K562 (cell line): Measurements from ENCODE around the gene RESP18. TPM values are rescaled to one million over a fixed set of nuclear protein-coding genes. Genes with fewer than 3 reads are reported as not detected.

Source experiments
- ATAC-seq: fragments of 200-7000 bp; cut with Tn5 transposase; 3 replicates; pipeline ENCODE4 v1.9.1; 2020; ENCODE audit warnings: moderate library complexity
- BruUV-seq: library from RNA; stranded (reverse); fragments of 400-500 nt; replicated peaks from 2 replicates; lab custom pipeline; 2021; lab: Mats Ljungman, UMichigan
- CTCF ChIA-PET: fragments of 300-600 bp; formaldehyde crosslinking; extraction: SDS; loops from one replicate; lab custom pipeline; 2021; ENCODE audit warnings: low intra/inter-chr PET ratio; lab: Yijun Ruan, JAX
- POLR2A ChIA-PET: fragments of 300-600, 350-650 bp; sonication (Branson Sonifier 250); formaldehyde crosslinking; extraction: SDS; loops from one replicate; lab custom pipeline; 2021; ENCODE audit warnings: antibody characterized with exemption, inconsistent platforms; lab: Yijun Ruan, JAX
- DNase-seq, 4 experiments: peaks; one replicate each; pipeline versions ENCODE4 v3.0.0 to v3.0.0-alpha.2; 2011 to 2018; ENCODE audit warnings: low spot score in 3 of 4, mixed read lengths in 3 of 4; ENCODE audit errors: extremely low read depth in 1 of 4
- FAIRE-seq: peaks from 2 replicates; lab custom pipeline; 2011; peaks lifted over from hg19 to GRCh38; lab: Jason Lieb, UNC
- H2AFZ ChIP-seq: 2 replicates; pipeline ENCODE4 v1.6.0; 2011; ENCODE audit warnings: low read depth, low read length, control low read depth, inconsistent platforms
- H3K27ac ChIP-seq: fragments of 200-600 bp; 3 replicates; pipeline ENCODE4 v1.8.0; 2011; ENCODE audit warnings: low read depth, mild to moderate bottlenecking, control low read depth, inconsistent platforms, low read length, moderate library complexity, mixed read lengths; ENCODE audit errors: extremely low read depth
- H3K27me3 ChIP-seq, 2 experiments: fragments of 300-600 bp in 1 of 2; 2 replicates in 1 of 2; 3 replicates in 1 of 2; pipeline versions ENCODE4 v1.6.0 to v1.8.0; 2011; ENCODE audit warnings: inconsistent platforms in 2 of 2, low read length in 2 of 2, mild to moderate bottlenecking in 1 of 2, mixed read lengths in 1 of 2, moderate library complexity in 1 of 2; ENCODE audit not compliant: control insufficient read depth in 2 of 2, insufficient read depth in 2 of 2
- H3K36me3 ChIP-seq: fragments of 300-600 bp; 3 replicates; pipeline ENCODE4 v1.8.0; 2011; ENCODE audit warnings: mild to moderate bottlenecking, low read length, inconsistent platforms; ENCODE audit not compliant: control insufficient read depth, insufficient read depth
- H3K4me1 ChIP-seq, 2 experiments: fragments of 200-600 bp in 1 of 2; replicated peaks in 1 of 2; 2 replicates in 1 of 2; 3 replicates in 1 of 2; pipeline versions ENCODE4 v1.5.1 to v1.8.0; 2011; ENCODE audit warnings: inconsistent platforms in 2 of 2, low read length in 2 of 2, mild to moderate bottlenecking in 1 of 2, mixed read lengths in 1 of 2, moderate library complexity in 1 of 2; ENCODE audit not compliant: control insufficient read depth in 2 of 2, insufficient read depth in 2 of 2
- H3K4me2 ChIP-seq: 2 replicates; pipeline ENCODE4 v1.6.1; 2011; ENCODE audit warnings: low read length, control low read depth, inconsistent platforms, mixed read lengths; ENCODE audit not compliant: insufficient read depth
- H3K4me3 ChIP-seq: fragments of 200-600 bp; sonication (generic), shearing (Covaris generic); 2 replicates; pipeline ENCODE4 v1.5.1; 2016; ENCODE audit warnings: control low read depth, inconsistent platforms
- H3K79me2 ChIP-seq: fragments of 200-600 bp; 3 replicates; pipeline ENCODE4 v1.8.0; 2011; ENCODE audit warnings: low read length, inconsistent platforms; ENCODE audit not compliant: control insufficient read depth, insufficient read depth
- H3K9ac ChIP-seq, 2 experiments: 2 replicates each; pipeline versions ENCODE4 v1.6.0 to v1.6.1; 2011; ENCODE audit warnings: low read depth in 2 of 2, low read length in 2 of 2, control low read depth in 1 of 2, inconsistent platforms in 1 of 2, mild to moderate bottlenecking in 1 of 2, mixed read lengths in 1 of 2; ENCODE audit not compliant: insufficient read depth in 1 of 2
- H3K9me1 ChIP-seq: one replicate; pipeline ENCODE4 v1.6.0; 2011; ENCODE audit warnings: inconsistent platforms, mild to moderate bottlenecking, low read length, moderate library complexity; ENCODE audit not compliant: control insufficient read depth, insufficient read depth
- H3K9me3 ChIP-seq: replicated peaks from 2 replicates; pipeline ENCODE4 v1.5.1; 2011; ENCODE audit warnings: low read depth, low read length, inconsistent platforms; ENCODE audit not compliant: control insufficient read depth, insufficient read depth
- H4K20me1 ChIP-seq: replicated peaks from 2 replicates; pipeline ENCODE4 v1.6.1; 2011; ENCODE audit warnings: low read length, inconsistent platforms, mixed read lengths; ENCODE audit not compliant: control insufficient read depth, insufficient read depth
- GATAD2A ChIP-seq: fragments of 450-650 bp; IDR thresholded peaks from 2 replicates; pipeline ENCODE4 v1.6.1; 2017
- ILF3 ChIP-seq: fragments of 450-650 bp; IDR thresholded peaks from 2 replicates; pipeline ENCODE4 v1.6.1; 2018; ENCODE audit warnings: antibody characterized with exemption, mild to moderate bottlenecking, moderate library complexity, borderline replicate concordance
- L3MBTL2 ChIP-seq: fragments of 450-650 bp; IDR thresholded peaks from 2 replicates; pipeline ENCODE4 v1.6.1; 2016; ENCODE audit warnings: mild to moderate bottlenecking, moderate library complexity
- POLR2A ChIP-seq: fragments of 450-650 bp; conservative IDR thresholded peaks from 2 replicates; pipeline ENCODE4 v1.6.1; 2016
- SMC3 ChIP-seq: conservative IDR thresholded peaks from 2 replicates; pipeline ENCODE4 v1.6.1; 2011; ENCODE audit warnings: low read depth, low read length, improper control_type of control experiment; ENCODE audit not compliant: insufficient read depth
- TCF15 ChIP-seq: fragments of 250-450 bp; sonication (Bioruptor Pico); IDR thresholded peaks from 2 replicates; pipeline ENCODE4 v1.8.0; 2022; ENCODE audit warnings: moderate library complexity, mild to moderate bottlenecking, inconsistent platforms
- THRAP3 ChIP-seq: fragments of 450-650 bp; IDR thresholded peaks from 2 replicates; pipeline ENCODE4 v1.6.1; 2016; ENCODE audit warnings: mild to moderate bottlenecking, inconsistent platforms, borderline replicate concordance
- TRIM28 ChIP-seq: fragments of 450-650 bp; IDR thresholded peaks from 2 replicates; pipeline ENCODE4 v1.6.1; 2017
- ZNF324 ChIP-seq: fragments of 250-450 bp; sonication (Bioruptor Pico); IDR thresholded peaks from 2 replicates; pipeline ENCODE4 v1.4.0; 2020; ENCODE audit warnings: mild to moderate bottlenecking
- ZNF57 ChIP-seq: fragments of 450-650 bp; formaldehyde crosslinking; IDR thresholded peaks from 2 replicates; pipeline ENCODE4 v1.4.0; 2020; ENCODE audit warnings: mild to moderate bottlenecking, moderate library complexity
- ZNF668 ChIP-seq: fragments of 250-450 bp; sonication (Bioruptor Pico); IDR thresholded peaks from 2 replicates; pipeline ENCODE4 v1.8.0; 2022; ENCODE audit warnings: mild to moderate bottlenecking, inconsistent platforms
- ZNF766 ChIP-seq: fragments of 200-800 bp; sonication (Bioruptor generic); conservative IDR thresholded peaks from 2 replicates; pipeline ENCODE4 v1.6.1; 2016; ENCODE audit warnings: missing genetic modification characterization, missing compliant biosample characterization
- WGBS: fragments of 100-300 bp; shearing (Covaris generic); methylation state at CpG from one replicate; pipeline ENCODE4 v1.1.6; 2016; ENCODE audit warnings: low coverage, mixed read lengths; ENCODE audit not compliant: insufficient coverage; ENCODE audit errors: missing lambda C conversion rate; 5-methylcytosine and 5-hydroxymethylcytosine counted together
- in situ Hi-C: fragments of 300-500 bp; cut with MboI; formaldehyde crosslinking; loops from 4 replicates; pipeline ENCODE4 v1.15.0; 2018; ENCODE audit warnings: inconsistent platforms, mixed read lengths
- intact Hi-C: fragments of 100-400 bp; cut with micrococcal nuclease; formaldehyde crosslinking; loops from 2 replicates; pipeline ENCODE4 v1.14.2; 2022
- polyA plus RNA-seq, 8 experiments: library from polyadenylated mRNA; depleted of rRNA in 4 of 8; stranded (reverse) in 5 of 8; unstranded in 3 of 8; fragments of >200 nt; fragmentation: Nextera tagmentation in 2 of 8; fragmentation: Illumina TruSeq in 1 of 8; extraction: Ambion mirVana in 2 of 8; extraction: Trizol in 1 of 8; gene quantifications; 2 replicates each; pipeline versions ENCODE4 v1.2.1 to v1.2.3, GENCODE V29; 2011 to 2014; ENCODE audit warnings: inconsistent platforms in 1 of 8, missing spikeins in 1 of 8
- total RNA-seq, 7 experiments: library from RNA; depleted of rRNA in 6 of 7; stranded (reverse); fragments of >200 nt in 6 of 7; fragmentation: Illumina TruSeq in 2 of 7; extraction: Trizol in 2 of 7; gene quantifications; 2 replicates each; pipeline versions ENCODE4 v1.2.1 to v1.2.3, GENCODE V29; 2011 to 2021; ENCODE audit warnings: low replicate concordance in 1 of 7
- TF ChIP-seq, protein P1 (sequence below): sonication (generic); formaldehyde crosslinking; IDR thresholded peaks from 2 replicates; pipeline ENCODE4 v1.8.1; 2022; ENCODE audit warnings: missing genetic modification reagents

RESP18 gene
- total and polyA plus RNA-seq, 9 of the 15 experiments (the other 6 are each of a cell fraction or from before 2014, with no cell fraction given) = not detected

- TF ChIP-seq TRIM28 (no peak), L3MBTL2 (no peak)
These were observed 40.5 kb downstream of the RESP18 start (continued) for GRCh38 chr2:219291910-219292490.

DNA sequence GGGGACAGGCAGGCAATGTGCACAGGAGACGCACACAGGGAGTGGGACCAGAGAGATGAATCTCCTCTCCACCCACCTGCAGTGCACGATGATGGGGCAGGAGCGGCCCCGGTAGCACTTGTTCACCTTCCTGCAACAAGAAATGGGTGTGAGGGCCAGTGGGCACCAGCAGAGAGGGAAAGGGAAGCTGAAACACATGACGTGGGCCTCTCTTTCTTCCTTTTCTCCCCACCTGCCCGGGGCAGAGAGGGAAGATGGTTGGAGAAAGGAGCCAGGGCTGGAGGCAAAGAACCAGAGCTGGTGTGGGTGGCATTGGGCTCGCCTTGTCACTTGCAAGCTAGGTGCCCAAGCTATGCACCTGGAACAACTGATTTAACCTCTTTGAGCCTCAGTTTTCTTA, 41.1 kb downstream of the RESP18 start:
- Histone ChIP-seq H3K9me3 (no peaks in the 10 kb centered on the region), H3K9me1 (no peaks in the 10 kb centered on the region), H3K79me2 (no peaks in the 10 kb centered on the region), H2AFZ (no peak overlapping the region), H3K4me3 (no peak overlapping the region), H3K27me3 (no peaks in the 10 kb centered on the region), H3K4me2 (no peak overlapping the region), H3K4me1 (peaks cover 41 to 64% of the 10 kb centered on the region in 2 experiments), H3K9ac (no peak overlapping the region), H4K20me1 (no peaks in the 10 kb centered on the region), H3K36me3 (no peaks in the 10 kb centered on the region), H3K27ac (no peak overlapping the region)
- ChIA-PET POLR2A (interaction anchor here (1.1 to 1.2 kb wide), 2 partner anchors 10 to 17 kb away, joined by 3 to 4 read pairs; no protein-coding TSS in a partner anchor), CTCF (no interaction called here)
- FAIRE-seq (no peak), ATAC-seq (no peak), DNase-seq (no peak)
- 28% methylated on average over 3 of the region's 7 CpGs for whole genome bisulfite sequencing
- in situ Hi-C loops = loop anchor here (5.0 kb wide), 1 partner anchor 119 kb away; the partner anchor contains the start of gene SLC23A3
- intact Hi-C loops = no loop called here
- TF ChIP-seq, protein P1, sequence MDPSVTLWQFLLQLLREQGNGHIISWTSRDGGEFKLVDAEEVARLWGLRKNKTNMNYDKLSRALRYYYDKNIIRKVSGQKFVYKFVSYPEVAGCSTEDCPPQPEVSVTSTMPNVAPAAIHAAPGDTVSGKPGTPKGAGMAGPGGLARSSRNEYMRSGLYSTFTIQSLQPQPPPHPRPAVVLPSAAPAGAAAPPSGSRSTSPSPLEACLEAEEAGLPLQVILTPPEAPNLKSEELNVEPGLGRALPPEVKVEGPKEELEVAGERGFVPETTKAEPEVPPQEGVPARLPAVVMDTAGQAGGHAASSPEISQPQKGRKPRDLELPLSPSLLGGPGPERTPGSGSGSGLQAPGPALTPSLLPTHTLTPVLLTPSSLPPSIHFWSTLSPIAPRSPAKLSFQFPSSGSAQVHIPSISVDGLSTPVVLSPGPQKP (CRISPR knock-in tag) = no peak
- TF ChIP-seq SMC3 = no peak
- no peak for TF ChIP-seq GATAD2A
- TF ChIP-seq ILF3 = no peak
- no peak for TF ChIP-seq TCF15 (CRISPR knock-in tag)
- no peak for TF ChIP-seq ZNF57 (CRISPR knock-in tag)
- TF ChIP-seq ZNF766 (CRISPR knock-in tag) = no peak
- no peak for TF ChIP-seq ZNF668 (CRISPR knock-in tag)
- no peak for TF ChIP-seq POLR2A
- TF ChIP-seq THRAP3 = no peak
- TF ChIP-seq ZNF324 (CRISPR knock-in tag) = no peak
- BruUV-seq = no TSS peak
